K562 (cell line): Measurements from ENCODE around the gene EXOC4. TPM values are rescaled to one million over a fixed set of nuclear protein-coding genes. Genes with fewer than 3 reads are reported as not detected.

Source experiments
- ARID1B ChIP-seq: fragments of 450-650 bp; IDR thresholded peaks from 2 replicates; pipeline ENCODE4 v1.6.1; 2016; ENCODE audit warnings: antibody characterized with exemption, mild to moderate bottlenecking, inconsistent platforms
- DLX4 ChIP-seq: fragments of 250-450 bp; sonication (Bioruptor Pico); IDR thresholded peaks from 2 replicates; pipeline ENCODE4 v1.6.1; 2021; ENCODE audit warnings: mild to moderate bottlenecking
- ELF1 ChIP-seq: fragments of 200-800 bp; sonication (Bioruptor generic); IDR thresholded peaks from 2 replicates; pipeline ENCODE4 v1.6.1; 2016; ENCODE audit warnings: missing genetic modification characterization, missing compliant biosample characterization
- ESRRA ChIP-seq: fragments of 450-650 bp; IDR thresholded peaks from 2 replicates; pipeline ENCODE4 v1.6.1; 2014; ENCODE audit warnings: low read depth, mild to moderate bottlenecking, moderate library complexity, borderline replicate concordance
- EWSR1 ChIP-seq: fragments of 450-650 bp; IDR thresholded peaks from 2 replicates; pipeline ENCODE4 v1.6.1; 2018; ENCODE audit warnings: borderline replicate concordance, mild to moderate bottlenecking, low read depth, moderate library complexity; ENCODE audit not compliant: partially characterized antibody
- GATA2 ChIP-seq: sonication (generic); formaldehyde crosslinking; IDR thresholded peaks from 2 replicates; pipeline ENCODE4 v1.4.0; 2020; ENCODE audit warnings: mild to moderate bottlenecking, missing genetic modification reagents
- HDAC3 ChIP-seq: fragments of 450-650 bp; IDR thresholded peaks from 2 replicates; pipeline ENCODE4 v1.6.1; 2018; ENCODE audit warnings: borderline replicate concordance, mild to moderate bottlenecking, moderate library complexity; ENCODE audit not compliant: partially characterized antibody
- HNRNPUL1 ChIP-seq: fragments of 200-400 bp; formaldehyde crosslinking; IDR thresholded peaks from 2 replicates; pipeline ENCODE4 v1.6.1; 2017; ENCODE audit warnings: low read length
- KAT7 ChIP-seq: sonication (generic); formaldehyde crosslinking; IDR thresholded peaks from 2 replicates; pipeline ENCODE4 v1.8.0; 2022; ENCODE audit warnings: missing genetic modification reagents, mild to moderate bottlenecking, borderline replicate concordance
- KDM5B ChIP-seq: fragments of 200-600 bp; sonication (generic); IDR thresholded peaks from 2 replicates; pipeline ENCODE4 v1.6.1; 2012; ENCODE audit warnings: low read depth, mild to moderate bottlenecking, moderate library complexity, low read length, control low read depth, inconsistent platforms; ENCODE audit not compliant: insufficient replicate concordance
- MECOM ChIP-seq: fragments of 250-450 bp; sonication (Bioruptor Pico); IDR thresholded peaks from 2 replicates; pipeline ENCODE4 v1.8.0; 2022; ENCODE audit warnings: inconsistent platforms
- MEF2D ChIP-seq: conservative IDR thresholded peaks from 2 replicates; pipeline ENCODE4 v1.6.1; 2016; ENCODE audit warnings: low read depth, missing genetic modification characterization, missing compliant biosample characterization
- NCOR1 ChIP-seq: fragments of 450-650 bp; IDR thresholded peaks from 2 replicates; pipeline ENCODE4 v1.6.1; 2016; ENCODE audit warnings: mild to moderate bottlenecking, moderate library complexity
- PBX2 ChIP-seq, 2 experiments: IDR thresholded peaks in 1 of 2; conservative IDR thresholded peaks in 1 of 2; 2 replicates each; pipeline ENCODE4 v1.6.1; 2016; ENCODE audit warnings: low read depth in 2 of 2, mild to moderate bottlenecking in 1 of 2, missing compliant biosample characterization in 1 of 2, missing genetic modification characterization in 1 of 2, moderate library complexity in 1 of 2
- RBM15 ChIP-seq: fragments of 200-400 bp; formaldehyde crosslinking; IDR thresholded peaks from 2 replicates; pipeline ENCODE4 v1.6.1; 2018; ENCODE audit warnings: mild to moderate bottlenecking, low read length, moderate library complexity; ENCODE audit not compliant: insufficient read depth
- RCOR1 ChIP-seq, 2 experiments: IDR thresholded peaks; 2 replicates each; pipeline ENCODE4 v1.6.1; 2012; ENCODE audit warnings: low read depth in 2 of 2, low read length in 2 of 2, borderline replicate concordance in 1 of 2, improper control_type of control experiment in 1 of 2
- SMARCA4 ChIP-seq: fragments of 450-650 bp; IDR thresholded peaks from 2 replicates; pipeline ENCODE4 v1.6.1; 2016
- SMARCC2 ChIP-seq: fragments of 450-650 bp; IDR thresholded peaks from 2 replicates; pipeline ENCODE4 v1.6.1; 2017; ENCODE audit warnings: antibody characterized with exemption, moderate library complexity, mild to moderate bottlenecking, low read depth
- TAF9B ChIP-seq: fragments of 450-650 bp; IDR thresholded peaks from 2 replicates; pipeline ENCODE4 v1.6.1; 2018; ENCODE audit warnings: mild to moderate bottlenecking; ENCODE audit not compliant: partially characterized antibody
- TBL1XR1 ChIP-seq, 2 experiments: IDR thresholded peaks; 2 replicates each; pipeline ENCODE4 v1.6.1; 2012; ENCODE audit warnings: improper control_type of control experiment in 2 of 2, low read length in 2 of 2, mild to moderate bottlenecking in 1 of 2
- ZBTB9 ChIP-seq: fragments of 450-650 bp; formaldehyde crosslinking; IDR thresholded peaks from 2 replicates; pipeline ENCODE4 v1.4.0; 2020; ENCODE audit warnings: mild to moderate bottlenecking, moderate library complexity
- ZC3H11A ChIP-seq: IDR thresholded peaks from 2 replicates; pipeline ENCODE4 v1.6.1; 2012; ENCODE audit warnings: low read depth, low read length, improper control_type of control experiment
- ZNF232 ChIP-seq: sonication (generic); formaldehyde crosslinking; IDR thresholded peaks from 2 replicates; pipeline ENCODE4 v1.8.0; 2022; ENCODE audit warnings: mild to moderate bottlenecking, missing genetic modification reagents
- ZNF24 ChIP-seq: fragments of 450-650 bp; IDR thresholded peaks from 2 replicates; pipeline ENCODE4 v1.6.1; 2016
- polyA plus RNA-seq, 8 experiments: library from polyadenylated mRNA; depleted of rRNA in 4 of 8; stranded (reverse) in 5 of 8; unstranded in 3 of 8; fragments of >200 nt; fragmentation: Nextera tagmentation in 2 of 8; fragmentation: Illumina TruSeq in 1 of 8; extraction: Ambion mirVana in 2 of 8; extraction: Trizol in 1 of 8; gene quantifications; 2 replicates each; pipeline versions ENCODE4 v1.2.1 to v1.2.3, GENCODE V29; 2011 to 2014; ENCODE audit warnings: inconsistent platforms in 1 of 8, missing spikeins in 1 of 8
- total RNA-seq, 7 experiments: library from RNA; depleted of rRNA in 6 of 7; stranded (reverse); fragments of >200 nt in 6 of 7; fragmentation: Illumina TruSeq in 2 of 7; extraction: Trizol in 2 of 7; gene quantifications; 2 replicates each; pipeline versions ENCODE4 v1.2.1 to v1.2.3, GENCODE V29; 2011 to 2021; ENCODE audit warnings: low replicate concordance in 1 of 7

Gene EXOC4
- total and polyA plus RNA-seq, 9 of the 15 experiments (the other 6 are each of a cell fraction or from before 2014, with no cell fraction given), result 18.5 to 73.1 (median 46.6) TPM

GRCh38 chr7:134083766-134084487 lies 831.0 kb downstream of the EXOC4 start (continued):
- no peak for TF ChIP-seq PBX2 (CRISPR knock-in tag; IDR thresholded peaks at IDR 0.05; ENCODE audit: low read depth)
- 0 out of 2 replicates have a peak, but pooled peaks have one; percentile 16 for TF ChIP-seq PBX2 (tag; conservative IDR thresholded peaks at IDR 0.05; ENCODE audit: low read depth)
- TF ChIP-seq MEF2D, result 0 out of 2 replicates have a peak, but pooled peaks have one; percentile 17
- TF ChIP-seq ZNF24, result no peak
- TF ChIP-seq ZBTB9 (CRISPR knock-in tag), result 0 out of 2 replicates have a peak, but pooled peaks have one; percentile 34
- peak; percentile 57 for TF ChIP-seq KDM5B
- TF ChIP-seq SMARCA4, result peak; percentile 99
- TF ChIP-seq TBL1XR1 (IDR thresholded peaks at IDR 0.05; ENCODE audit: low read length in 2 of 2), result peak in 1 of 2 experiments; percentile 57; a peak in 1 of 4 replicates
- TF ChIP-seq HDAC3, result peak; percentile 62
- TF ChIP-seq ZC3H11A, result 0 out of 2 replicates have a peak, but pooled peaks have one; percentile 13
- no peak for TF ChIP-seq HNRNPUL1
- TF ChIP-seq EWSR1, result no peak
- peak; percentile 60 for TF ChIP-seq NCOR1
- TF ChIP-seq ARID1B, result peak; percentile 97
- peak; percentile 98 for TF ChIP-seq SMARCC2
- TF ChIP-seq ELF1 (tag), result 0 out of 2 replicates have a peak, but pooled peaks have one; percentile 25
- peak; percentile 8 to 97; a peak in 3 of 4 replicates for TF ChIP-seq RCOR1 (IDR thresholded peaks at IDR 0.05; ENCODE audit: borderline replicate concordance in 1 of 2, low read depth in 2 of 2, low read length in 2 of 2)
- TF ChIP-seq RBM15, result no peak
- peak; percentile 24 for TF ChIP-seq TAF9B
- no peak for TF ChIP-seq KAT7 (CRISPR knock-in tag)
- TF ChIP-seq GATA2 (CRISPR knock-in tag), result peak; percentile 28; the same call in 1 of the 2 replicates
- TF ChIP-seq ESRRA, result peak; percentile 26; the same call in 1 of the 2 replicates
- peak; percentile 48; the same call in 1 of the 2 replicates for TF ChIP-seq MECOM
- TF ChIP-seq DLX4 (CRISPR knock-in tag), result no peak
- TF ChIP-seq ZNF232, result no peak
